Ectodermal cell (in vitro differentiated cells): ENCODE measurements around the gene PLXNC1.
"Not testable (repeated sequence)": the region's sequence is repeated elsewhere in the genome, so short reads cannot be mapped to it uniquely, and the experiment has no call there.

Source experiments
- H3K27ac ChIP-seq: 2 replicates; pipeline ENCODE4 v1.7.0; 2013; ENCODE audit warnings: mild to moderate bottlenecking, low read depth, low read length; ENCODE audit not compliant: insufficient read depth, poor library complexity, severe bottlenecking
- H3K27me3 ChIP-seq: 2 replicates; pipeline ENCODE4 v1.7.0; 2013; ENCODE audit warnings: mild to moderate bottlenecking, low read length; ENCODE audit not compliant: insufficient read depth, control insufficient read depth, poor library complexity, severe bottlenecking
- H3K36me3 ChIP-seq: one replicate; pipeline ENCODE4 v1.7.0; 2013; ENCODE audit warnings: low read length; ENCODE audit not compliant: control insufficient read depth, insufficient read depth
- H3K4me1 ChIP-seq: one replicate; pipeline ENCODE4 v1.7.0; 2013; ENCODE audit warnings: low read length; ENCODE audit not compliant: control insufficient read depth, insufficient read depth
- H3K4me3 ChIP-seq: 2 replicates; pipeline ENCODE4 v1.7.0; 2013; ENCODE audit warnings: low read depth, low read length, control low read depth; ENCODE audit not compliant: insufficient read depth
- H3K9me3 ChIP-seq: 2 replicates; pipeline ENCODE4 v1.7.0; 2013; ENCODE audit warnings: mild to moderate bottlenecking, low read length, moderate library complexity; ENCODE audit not compliant: control insufficient read depth
- WGBS, 2 experiments: methylation state at CpG; one replicate each; pipeline ENCODE4 v1.1.7; 2013; ENCODE audit warnings: missing lambda C conversion rate in 2 of 2; 5-methylcytosine and 5-hydroxymethylcytosine counted together

Gene PLXNC1

DNA sequence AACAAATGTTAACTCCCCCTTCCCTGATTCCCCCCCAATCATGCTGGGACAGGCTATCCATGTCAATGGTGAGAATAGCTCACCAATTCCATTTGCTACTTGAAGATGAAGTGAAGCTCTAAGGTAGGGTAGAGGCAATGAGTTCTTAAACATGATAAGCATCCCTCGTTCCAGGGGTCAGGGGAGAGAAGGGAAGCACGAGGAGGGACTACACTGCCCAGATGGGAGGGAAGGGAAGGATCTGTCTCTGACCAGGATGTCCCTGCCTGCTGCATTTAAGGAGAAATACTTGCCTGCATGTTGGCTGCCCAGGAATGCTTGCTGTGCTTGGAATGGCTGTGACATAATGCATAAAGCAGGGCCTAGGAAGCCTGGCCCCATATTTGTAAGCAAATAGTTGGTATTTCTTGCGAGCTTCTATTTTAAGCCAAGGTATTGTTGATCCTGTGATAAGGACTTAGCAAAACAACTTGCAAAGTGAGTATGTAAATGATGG, 156.2 kb downstream of the PLXNC1 start:
- Histone ChIP-seq H3K4me1 (no peaks in the 10 kb centered on the region), H3K36me3 (peaks cover 3% of the 10 kb centered on the region), H3K27me3 (no peaks in the 10 kb centered on the region), H3K4me3 (no peak overlapping the region), H3K9me3 (no peaks in the 10 kb centered on the region), H3K27ac (no peak overlapping the region)
- 30 to 34% methylated on average over 3 of the region's 3 CpGs for WGBS, 2 experiments

DNA sequence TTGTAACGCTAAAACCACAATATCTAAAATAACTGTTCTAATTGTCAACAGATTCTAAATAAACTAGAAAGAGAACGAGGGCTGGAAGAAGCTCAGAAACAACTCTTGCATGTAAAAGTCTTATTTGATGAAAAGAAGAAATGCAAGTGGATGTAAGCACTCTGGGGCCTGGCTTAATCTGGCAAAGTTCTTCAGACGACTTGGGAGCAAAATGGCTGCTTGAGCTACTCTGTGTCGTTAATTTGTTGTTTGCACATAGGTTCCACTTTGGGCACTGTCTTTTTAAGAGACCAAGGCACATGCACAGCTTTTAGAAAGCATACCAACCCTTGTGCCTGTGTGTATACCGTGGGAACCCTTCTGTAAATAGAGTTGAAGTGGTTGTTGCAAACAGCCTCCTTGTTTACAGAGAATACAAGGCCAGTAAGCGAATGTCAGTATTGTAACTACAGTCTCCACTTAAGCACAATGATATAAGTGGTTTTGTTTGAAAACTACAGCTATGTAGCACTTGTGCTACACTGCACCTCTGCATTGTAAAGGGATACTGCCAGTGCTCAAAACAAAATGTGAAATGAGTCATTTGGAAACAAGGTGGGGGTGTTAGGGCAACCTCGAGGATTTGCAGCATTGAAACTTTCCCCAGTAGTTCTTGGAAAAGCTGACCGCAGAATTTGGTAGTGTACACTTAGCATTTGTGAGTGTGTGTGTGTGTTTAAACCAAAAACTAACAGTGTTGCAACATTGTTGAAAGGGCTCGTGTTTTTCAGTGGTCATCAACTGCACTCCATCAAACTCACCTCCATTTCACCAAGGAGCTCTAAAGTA, 157.0 kb downstream of the PLXNC1 start:
- Histone ChIP-seq H3K27me3 (no peaks in the 10 kb centered on the region), H3K4me1 (no peaks in the 10 kb centered on the region), H3K9me3 (no peaks in the 10 kb centered on the region), H3K4me3 (no peak overlapping the region), H3K27ac (no peak overlapping the region), H3K36me3 (peaks cover 3% of the 10 kb centered on the region)
- 70% methylated on average over 7 to 9 of the region's 9 CpGs for WGBS, 2 experiments

DNA sequence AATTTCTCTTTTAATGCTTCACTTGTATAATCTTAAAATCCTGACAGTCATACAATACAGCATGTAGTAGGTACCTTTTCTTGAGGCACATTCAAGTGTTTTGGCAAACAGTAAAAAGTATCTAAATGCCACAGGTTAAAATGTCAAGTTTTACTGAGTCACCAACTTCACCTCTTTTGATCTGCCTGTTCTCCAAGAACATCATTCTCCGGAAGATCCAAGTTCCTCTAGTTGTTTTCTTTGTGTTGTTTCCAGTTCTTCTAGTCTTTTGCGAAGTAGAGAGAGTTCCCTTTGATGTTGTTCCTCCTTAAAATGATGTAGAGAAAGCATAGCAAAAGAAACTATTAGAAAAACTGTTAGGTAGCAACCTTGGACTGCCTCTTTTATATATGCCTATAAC, 160.2 kb downstream of the PLXNC1 start:
- Histone ChIP-seq H3K27me3 (no peaks in the 10 kb centered on the region), H3K4me3 (no peak overlapping the region), H3K9me3 (no peaks in the 10 kb centered on the region), H3K27ac (no peak overlapping the region), H3K4me1 (no peaks in the 10 kb centered on the region), H3K36me3 (peaks cover 3% of the 10 kb centered on the region)
- 100% methylated on average over 2 of the region's 2 CpGs for WGBS, 2 experiments

DNA sequence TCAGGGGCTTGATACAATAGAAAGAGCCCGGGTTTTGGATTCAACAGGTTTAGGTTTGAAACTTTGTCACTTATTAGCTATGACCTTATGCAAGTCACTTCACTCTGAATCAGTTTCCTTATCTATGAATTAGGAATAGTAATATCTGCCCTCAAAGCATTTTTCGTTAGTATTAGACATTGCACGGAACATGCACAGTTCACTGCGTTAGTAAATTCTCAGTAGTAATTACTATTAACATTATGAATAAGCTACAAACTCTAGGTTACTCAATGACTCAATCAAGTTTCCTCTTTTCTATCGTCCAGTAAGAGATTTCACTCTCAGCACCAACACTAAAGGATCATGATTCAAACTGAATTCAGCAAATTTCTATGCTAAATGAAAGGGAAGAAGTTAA, 161.0 kb downstream of the PLXNC1 start:
- H3K27ac ChIP-seq, result no peak overlapping the region
- no peak overlapping the region for H3K4me3 ChIP-seq
- H3K36me3 ChIP-seq, result peaks cover 3% of the 10 kb centered on the region
- 92 to 96% methylated on average over 4 to 5 of the region's 5 CpGs for WGBS, 2 experiments
- no peaks in the 10 kb centered on the region for H3K4me1 ChIP-seq
- no peaks in the 10 kb centered on the region for H3K27me3 ChIP-seq
- no peaks in the 10 kb centered on the region for H3K9me3 ChIP-seq

DNA sequence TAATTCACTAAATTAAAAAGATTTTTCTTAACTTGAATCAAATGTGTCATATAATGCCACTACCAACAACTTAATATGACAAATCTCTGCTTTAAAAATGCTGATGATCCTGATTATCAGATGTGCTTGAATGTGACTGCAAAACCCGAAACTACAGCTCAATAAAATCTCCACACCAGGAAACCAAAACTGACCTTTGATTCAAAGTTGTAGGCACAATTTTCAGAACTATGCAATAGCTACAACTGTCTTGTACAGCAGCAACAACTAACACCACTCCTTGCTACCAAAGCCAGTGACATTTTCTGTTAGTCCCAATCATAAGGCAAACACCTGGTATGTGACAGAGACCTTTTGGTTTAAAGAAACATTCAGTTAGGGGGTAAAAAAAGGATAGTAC, 164.0 kb downstream of the PLXNC1 start:
- Histone ChIP-seq H3K36me3 (peaks cover 3% of the 10 kb centered on the region), H3K27me3 (no peaks in the 10 kb centered on the region), H3K4me1 (no peaks in the 10 kb centered on the region), H3K27ac (no peak overlapping the region), H3K4me3 (no peak overlapping the region), H3K9me3 (no peaks in the 10 kb centered on the region)
- 82 to 93% methylated on average over 1 of the region's 1 CpG for WGBS, 2 experiments

DNA sequence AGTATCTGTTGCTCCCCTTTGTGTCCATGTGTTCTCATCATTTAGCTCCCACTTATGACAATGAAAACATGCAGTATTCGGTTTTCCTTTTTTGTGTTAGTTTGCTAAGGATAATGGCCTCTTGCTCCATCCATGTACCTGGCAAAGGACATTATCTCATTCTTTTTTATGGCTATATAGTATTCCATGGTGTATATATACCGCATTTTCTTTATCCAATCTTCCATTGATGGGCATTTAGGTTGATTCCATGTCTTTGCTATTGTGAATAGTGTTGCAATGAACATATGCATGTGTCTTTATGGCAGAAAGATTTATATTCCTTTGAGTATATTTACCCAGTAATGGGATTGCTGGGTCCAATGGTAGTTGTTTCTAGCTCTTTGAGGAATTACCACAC, 168.2 kb downstream of the PLXNC1 start:
- H3K27me3 ChIP-seq, H3K27ac ChIP-seq, H3K4me1 ChIP-seq, H3K9me3 ChIP-seq, H3K36me3 ChIP-seq, H3K4me3 ChIP-seq: not testable (repeated sequence)
- 86 to 100% methylated on average over 1 of the region's 2 CpGs for WGBS, 2 experiments

DNA sequence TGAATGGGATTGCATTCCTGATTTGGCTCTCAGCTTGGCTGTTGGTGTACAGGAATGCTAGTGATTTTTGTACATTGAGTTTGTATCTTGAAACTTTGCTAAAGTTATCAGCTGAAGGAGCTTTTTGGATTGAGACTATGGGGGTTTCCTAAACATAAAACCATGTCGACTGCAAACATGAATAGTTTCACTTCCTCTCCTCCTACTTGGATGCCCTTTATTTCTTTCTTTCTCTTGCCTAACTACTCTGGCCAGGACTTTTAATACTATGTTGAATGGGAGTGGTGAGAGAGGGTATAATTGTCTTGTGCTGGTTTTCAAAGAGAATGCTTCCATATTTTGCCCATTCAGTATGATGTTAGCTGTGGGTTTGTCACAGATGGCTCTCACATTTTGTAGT, 169.8 kb downstream of the PLXNC1 start:
- no peak overlapping the region for H3K27ac ChIP-seq
- H3K4me3 ChIP-seq, result no peak overlapping the region
- H3K4me1 ChIP-seq, result no peaks in the 10 kb centered on the region
- H3K27me3 ChIP-seq, result no peaks in the 10 kb centered on the region
- H3K36me3 ChIP-seq, result peaks cover 22% of the 10 kb centered on the region
- H3K9me3 ChIP-seq, result no peaks in the 10 kb centered on the region
- WGBS, 2 experiments, result 86% methylated on average over 1 of the region's 1 CpG; no CpG with 5 or more reads in 1 of the 2 experiments

DNA sequence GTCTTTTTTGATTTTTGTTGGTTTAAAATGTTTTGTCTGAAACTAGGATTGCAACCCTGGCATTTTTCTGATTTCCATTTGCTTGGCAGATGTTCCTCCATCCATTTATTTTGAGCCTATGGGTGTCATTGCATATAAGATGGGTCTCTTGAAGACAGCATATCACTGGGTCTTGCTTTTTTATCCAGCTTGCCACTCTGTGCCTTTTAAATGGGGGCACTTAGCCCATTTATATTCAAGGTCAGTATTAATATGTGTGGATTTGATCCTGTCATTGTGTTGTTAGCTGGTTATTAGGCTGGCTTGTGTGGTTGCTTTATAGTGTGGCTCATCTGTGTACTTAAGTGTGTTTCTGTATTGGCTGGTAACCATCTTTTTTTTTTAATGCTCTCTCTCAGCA, 171.7 kb downstream of the PLXNC1 start:
- Histone ChIP-seq H3K9me3 (no peaks in the 10 kb centered on the region), H3K27me3 (no peaks in the 10 kb centered on the region), H3K4me1 (no peaks in the 10 kb centered on the region), H3K36me3 (peaks cover 28% of the 10 kb centered on the region), H3K27ac (no peak overlapping the region), H3K4me3 (no peak overlapping the region)

DNA sequence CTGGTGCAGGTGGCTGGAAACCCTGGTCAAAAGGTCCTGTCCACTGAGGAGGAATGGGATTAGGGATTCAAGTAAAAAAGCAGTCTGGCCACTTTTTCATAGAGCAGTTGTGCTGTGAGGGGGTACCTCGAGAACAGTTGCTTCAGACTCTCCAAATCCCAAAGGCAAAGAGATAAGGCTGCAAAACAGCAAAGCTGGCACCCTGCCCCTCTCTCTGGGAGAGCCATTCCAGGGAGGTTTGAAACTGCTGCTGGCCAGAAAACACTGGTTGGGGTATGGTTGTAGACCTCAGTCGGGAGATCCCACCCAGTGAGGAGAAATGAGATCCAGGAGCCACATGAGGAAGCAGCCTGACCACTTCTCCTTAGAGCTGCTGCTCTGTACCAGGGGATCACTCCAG, 174.0 kb downstream of the PLXNC1 start:
- Histone ChIP-seq H3K27me3 (no peaks in the 10 kb centered on the region), H3K9me3 (no peaks in the 10 kb centered on the region), H3K36me3 (peaks cover 28% of the 10 kb centered on the region), H3K4me1 (no peaks in the 10 kb centered on the region), H3K27ac (no peak overlapping the region), H3K4me3 (no peak overlapping the region)
- WGBS, 2 experiments, result 90 to 97% methylated on average over 2 of the region's 2 CpGs

DNA sequence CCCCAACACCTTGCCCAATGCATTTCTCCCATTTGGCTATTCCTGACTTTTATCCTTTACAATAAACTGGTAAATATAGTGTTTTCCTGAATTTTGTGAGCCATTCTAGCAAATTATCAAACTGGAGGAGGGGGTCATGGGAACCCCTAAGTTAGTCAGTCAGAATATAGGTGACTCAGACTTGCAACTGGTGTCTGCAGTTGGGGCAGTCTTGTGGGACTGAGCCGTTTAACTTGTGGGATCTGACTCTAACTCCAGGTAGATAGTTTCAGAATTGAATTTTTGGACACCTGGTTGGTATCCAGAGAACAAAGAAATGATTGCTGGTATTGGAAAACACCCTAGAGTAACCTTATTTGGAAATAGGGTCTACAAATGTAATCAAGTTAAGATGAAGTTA, 177.9 kb downstream of the PLXNC1 start:
- WGBS, 2 experiments, result 94 to 98% methylated on average over 1 of the region's 1 CpG
- Histone ChIP-seq H3K4me1 (no peaks in the 10 kb centered on the region), H3K9me3 (no peaks in the 10 kb centered on the region), H3K4me3 (no peak overlapping the region), H3K36me3 (peaks cover 35% of the 10 kb centered on the region), H3K27me3 (no peaks in the 10 kb centered on the region), H3K27ac (no peak overlapping the region)
